Epithelial cell of prostate (primary cell): Measurements from ENCODE around the gene ZNF618.

Source experiments
- DNase-seq: peaks from one replicate; pipeline ENCODE4 v3.0.0-alpha.2; 2011; ENCODE audit warnings: low read depth, low spot score
- H3K27ac ChIP-seq: fragments of 450-650 bp; 2 replicates; pipeline ENCODE4 v1.5.1; 2017; ENCODE audit warnings: mild to moderate bottlenecking

ZNF618 gene

DNA sequence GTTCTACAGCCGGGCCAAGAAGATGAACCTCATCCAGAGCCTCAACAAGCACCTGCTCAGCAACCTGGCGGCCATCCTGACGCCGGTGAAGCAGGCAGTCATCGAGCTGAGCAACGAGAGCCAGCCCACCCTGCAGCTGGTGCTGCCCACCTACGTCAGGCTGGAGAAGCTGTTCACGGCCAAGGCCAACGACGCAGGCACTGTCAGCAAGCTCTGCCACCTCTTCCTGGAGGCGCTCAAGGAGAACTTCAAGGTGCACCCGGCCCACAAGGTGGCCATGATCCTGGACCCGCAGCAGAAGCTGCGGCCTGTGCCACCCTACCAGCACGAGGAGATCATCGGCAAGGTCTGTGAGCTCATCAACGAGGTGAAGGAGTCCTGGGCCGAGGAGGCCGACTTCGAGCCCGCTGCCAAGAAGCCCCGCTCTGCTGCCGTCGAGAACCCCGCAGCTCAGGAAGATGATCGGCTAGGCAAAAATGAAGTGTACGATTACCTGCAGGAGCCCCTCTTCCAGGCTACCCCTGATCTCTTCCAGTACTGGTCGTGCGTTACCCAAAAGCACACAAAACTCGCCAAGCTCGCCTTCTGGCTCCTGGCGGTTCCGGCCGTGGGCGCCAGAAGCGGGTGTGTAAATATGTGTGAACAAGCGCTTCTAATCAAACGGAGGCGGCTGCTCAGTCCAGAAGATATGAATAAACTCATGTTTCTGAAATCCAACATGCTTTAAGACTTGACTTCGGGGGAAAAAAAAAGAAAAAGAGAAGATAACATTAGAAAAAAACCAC is 173.5 kb downstream of the ZNF618 start:
- no peak for DNase-seq
- no peak overlapping the region for H3K27ac ChIP-seq

DNA sequence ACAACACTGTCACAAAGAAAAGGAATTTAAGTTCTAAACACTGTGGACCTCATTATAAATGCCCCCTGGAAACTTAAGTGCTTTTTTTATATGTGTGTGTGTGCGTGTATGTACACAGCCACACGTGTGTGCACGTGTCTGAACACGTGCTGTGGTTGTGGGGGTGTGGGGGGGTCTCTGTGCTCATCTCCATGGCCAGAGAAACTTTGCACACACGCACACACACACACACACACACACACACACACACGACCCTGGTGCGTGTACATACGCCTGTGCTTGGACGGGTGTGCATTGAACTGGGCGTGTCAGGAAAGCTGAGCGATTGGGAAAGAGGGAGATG is 174.1 kb downstream of the ZNF618 start:
- H3K27ac ChIP-seq = no peak overlapping the region
- no peak for DNase-seq

DNA sequence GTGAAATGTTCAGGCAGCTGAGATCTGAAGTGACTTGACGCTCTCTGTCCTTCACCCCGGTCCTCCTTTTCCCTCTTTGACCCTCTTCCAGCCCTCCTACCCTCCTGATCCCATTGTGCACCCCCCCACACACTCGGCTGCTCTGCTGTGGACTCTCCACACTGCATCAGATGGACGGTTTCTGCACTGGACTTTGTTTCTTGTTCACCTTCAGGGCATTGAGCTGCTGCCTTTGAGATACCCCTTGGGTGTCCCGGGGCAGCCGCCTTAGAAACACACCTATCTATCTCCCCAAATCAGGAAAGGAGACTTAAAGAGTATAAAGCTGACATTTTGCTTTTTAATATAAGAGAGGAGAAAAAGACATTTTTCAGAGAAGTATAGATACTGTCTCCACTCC is 174.5 kb downstream of the ZNF618 start:
- no peak for DNase-seq
- no peak overlapping the region for H3K27ac ChIP-seq

DNA sequence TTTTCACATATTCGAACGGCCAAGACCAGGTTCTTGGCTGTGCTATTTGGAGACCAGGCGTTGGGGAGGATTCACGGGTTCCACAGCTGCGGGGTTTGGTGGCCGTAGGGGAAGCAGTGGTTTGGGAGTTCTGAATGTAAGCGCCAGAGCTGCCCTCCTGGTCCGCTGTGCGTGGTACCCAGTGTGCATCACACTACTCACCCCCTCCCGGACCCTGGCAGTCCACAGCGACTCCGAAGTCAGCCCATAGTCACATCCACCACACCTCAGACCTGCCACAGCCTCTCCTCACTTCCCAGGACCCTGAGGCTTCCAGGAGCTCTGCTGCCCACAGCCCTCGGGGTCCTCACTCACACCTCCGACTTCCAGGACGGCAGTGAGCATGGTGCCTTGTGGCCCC is 175.2 kb downstream of the ZNF618 start:
- H3K27ac ChIP-seq = no peak overlapping the region
- no peak for DNase-seq

DNA sequence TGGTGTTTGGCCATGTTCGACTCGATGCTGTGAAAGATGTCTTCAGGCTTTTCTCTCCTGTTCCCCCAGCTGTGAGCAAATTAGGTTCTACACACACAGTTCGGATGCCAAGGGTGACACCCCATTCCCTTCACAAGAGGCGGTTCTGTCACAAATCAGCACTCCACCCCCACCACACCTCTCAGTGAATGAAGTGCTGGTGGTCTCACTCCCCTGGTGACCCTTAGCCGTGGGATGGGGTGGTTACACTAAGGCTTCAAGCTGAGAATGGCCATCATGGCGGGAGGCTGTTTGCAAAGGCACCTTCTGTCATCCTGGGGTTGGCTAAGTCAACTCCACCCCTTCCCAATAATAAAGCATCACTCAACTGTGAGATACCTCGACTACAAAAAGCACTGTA is 175.6 kb downstream of the ZNF618 start:
- DNase-seq = no peak

DNA sequence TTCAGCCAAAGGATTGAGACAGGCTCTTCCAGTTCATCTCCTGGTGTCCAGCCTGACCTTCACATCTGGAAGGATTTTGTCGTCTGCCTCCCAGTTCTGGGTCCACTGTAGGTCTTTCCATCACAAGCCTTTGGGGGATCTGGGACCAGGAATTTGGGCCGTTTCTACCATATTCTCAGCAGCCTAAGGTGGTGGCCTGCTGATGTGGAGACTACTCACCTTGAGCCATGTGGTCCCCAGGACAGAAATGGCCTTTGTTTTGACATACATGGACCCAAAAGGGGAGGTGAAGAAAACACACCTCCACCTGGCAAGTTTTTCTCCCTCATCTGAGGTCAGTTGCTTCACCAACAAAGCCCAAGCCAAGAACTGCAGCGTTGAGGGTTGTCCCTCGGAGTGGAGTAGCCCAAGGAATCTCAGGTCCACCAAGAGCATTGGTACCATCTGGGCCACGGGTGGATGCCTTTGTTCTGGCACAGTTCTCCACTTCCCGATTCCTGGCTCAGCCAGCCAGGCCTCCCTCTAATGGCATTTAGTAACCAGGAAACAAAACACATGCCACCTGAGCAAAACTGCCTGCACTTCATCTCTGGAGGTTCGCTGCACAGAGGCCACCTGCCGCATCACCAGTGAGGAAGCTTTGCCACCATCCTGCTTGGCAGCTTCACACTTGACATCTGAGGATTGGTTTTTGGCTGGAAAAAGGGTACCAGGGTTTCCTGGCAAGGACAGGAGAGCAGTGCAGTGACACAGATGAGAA is 177.3 kb downstream of the ZNF618 start:
- no peak for DNase-seq
- H3K27ac ChIP-seq = no peak overlapping the region

More for the DNA sequence above, 175.6 kb downstream of the ZNF618 start:
- H3K27ac ChIP-seq = no peak overlapping the region

DNA sequence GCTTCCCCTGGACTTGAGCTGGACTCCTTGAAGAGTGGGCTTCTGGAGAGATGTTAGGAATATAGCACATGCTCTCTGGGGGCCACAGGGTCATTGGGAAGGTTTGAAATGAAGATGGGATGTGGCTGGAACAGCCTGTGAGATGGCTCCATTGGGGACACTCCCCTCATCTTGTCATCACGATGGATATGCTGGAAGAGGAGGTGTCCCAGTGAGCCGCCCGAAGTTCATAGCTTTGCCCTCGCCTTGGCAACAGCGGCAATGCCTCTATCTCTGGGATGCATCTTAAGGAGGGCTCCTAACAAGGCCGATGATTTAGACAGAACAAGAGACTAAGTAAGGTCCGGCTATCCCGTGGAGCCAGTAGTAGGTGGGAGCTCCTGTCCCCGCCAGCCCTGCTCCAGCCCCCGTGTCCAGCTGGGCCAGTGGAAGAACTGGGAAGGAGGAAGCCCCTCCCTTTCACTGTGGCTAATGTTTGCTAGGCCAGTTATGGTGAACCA is 178.1 kb downstream of the ZNF618 start:
- H3K27ac ChIP-seq = no peak overlapping the region
- DNase-seq = no peak

DNA sequence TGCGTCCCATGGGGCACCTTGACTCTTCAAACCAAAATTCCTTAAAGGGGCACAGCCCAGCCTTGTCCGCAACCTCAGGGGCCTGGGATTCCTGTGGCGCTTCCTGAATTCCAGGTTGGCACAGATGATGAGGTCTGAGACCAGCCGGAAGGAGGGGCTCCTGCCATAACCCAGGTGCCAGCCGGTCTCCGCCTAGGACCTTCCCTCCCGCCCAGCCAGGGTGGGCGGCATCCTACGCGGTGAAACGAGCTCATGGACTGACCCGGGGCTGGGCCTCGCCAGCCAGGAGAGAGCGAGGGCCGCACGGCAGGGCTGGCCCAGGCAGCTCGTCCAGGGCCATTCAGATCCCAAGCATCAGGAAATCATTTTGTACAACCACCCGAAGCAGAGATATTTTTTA is 179.0 kb downstream of the ZNF618 start:
- DNase-seq = no peak
- H3K27ac ChIP-seq = no peak overlapping the region

DNA sequence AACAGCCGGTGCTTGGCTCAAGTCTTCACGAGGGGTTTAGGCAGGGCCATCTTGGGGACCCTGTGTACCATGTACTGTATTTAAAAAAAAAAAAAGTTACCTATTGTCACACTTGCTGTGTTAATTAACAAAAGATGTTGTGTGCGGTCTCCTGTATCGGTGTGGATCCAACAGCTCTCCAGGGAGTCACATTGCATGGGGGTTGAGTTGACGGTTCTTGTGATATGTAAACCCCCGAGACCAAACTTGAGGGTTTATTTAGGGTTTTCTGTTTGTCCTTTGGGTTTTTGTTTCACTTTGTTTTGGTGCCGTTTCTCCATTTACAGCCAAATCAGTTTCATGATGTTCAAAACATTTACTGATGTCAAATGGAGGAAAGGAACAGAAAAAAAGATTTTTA is 179.8 kb downstream of the ZNF618 start:
- no peak for DNase-seq
- no peak overlapping the region for H3K27ac ChIP-seq

DNA sequence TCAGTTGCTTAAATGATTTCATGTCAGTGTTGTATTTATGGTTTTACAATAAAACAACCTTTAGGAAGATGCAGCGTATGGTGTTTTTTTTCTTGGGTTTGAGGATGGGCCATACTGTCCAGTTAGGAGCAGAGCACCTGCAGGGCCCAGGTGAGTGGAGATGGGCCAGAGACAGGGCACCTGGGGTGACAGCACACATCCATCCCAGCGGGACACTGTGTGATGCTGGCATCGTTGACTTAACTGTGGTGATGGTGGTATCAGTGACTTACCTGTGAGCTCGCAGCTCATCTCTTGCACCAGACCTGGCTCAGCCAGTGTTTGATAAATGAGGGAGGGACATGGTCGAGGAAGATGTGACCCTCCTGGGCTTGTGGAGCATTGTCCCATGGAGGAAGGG is 180.4 kb downstream of the ZNF618 start:
- no peak overlapping the region for H3K27ac ChIP-seq
- no peak for DNase-seq

DNA sequence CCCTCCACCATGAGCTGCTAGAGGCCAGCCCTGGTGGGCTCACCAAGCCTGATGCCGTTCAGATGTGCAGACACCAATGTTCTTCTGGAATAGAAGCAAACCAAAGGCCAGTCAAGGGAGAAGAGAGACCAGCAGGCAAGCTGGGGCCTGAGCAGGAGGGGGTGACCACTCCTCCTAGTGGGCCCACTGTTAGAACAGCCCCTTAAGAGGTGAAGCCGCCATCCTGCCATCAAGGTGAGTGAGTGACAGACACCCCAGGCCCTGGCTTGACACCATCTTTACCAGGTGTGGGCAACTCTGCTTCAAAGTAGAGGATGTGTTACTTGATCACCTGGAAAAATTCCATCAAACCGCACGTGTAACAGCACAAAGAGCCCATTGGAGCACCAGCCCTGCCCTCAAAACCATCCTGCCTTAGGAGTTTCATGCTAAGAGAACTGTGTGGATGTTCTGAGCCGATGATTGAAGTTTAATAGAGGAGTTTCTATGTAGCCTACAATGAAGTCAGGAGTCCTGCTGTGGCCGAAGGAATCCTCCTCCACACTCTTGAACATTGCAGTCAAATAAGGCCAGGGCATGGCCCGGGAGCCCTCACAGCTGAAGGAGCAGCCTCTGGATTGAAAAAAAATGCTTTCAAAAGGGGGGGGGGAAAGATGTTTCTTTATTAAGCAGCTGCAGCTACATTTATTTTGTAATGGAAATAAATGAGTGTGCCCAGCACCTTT is 181.2 kb downstream of the ZNF618 start:
- H3K27ac ChIP-seq = no peak overlapping the region
- DNase-seq = no peak

DNA sequence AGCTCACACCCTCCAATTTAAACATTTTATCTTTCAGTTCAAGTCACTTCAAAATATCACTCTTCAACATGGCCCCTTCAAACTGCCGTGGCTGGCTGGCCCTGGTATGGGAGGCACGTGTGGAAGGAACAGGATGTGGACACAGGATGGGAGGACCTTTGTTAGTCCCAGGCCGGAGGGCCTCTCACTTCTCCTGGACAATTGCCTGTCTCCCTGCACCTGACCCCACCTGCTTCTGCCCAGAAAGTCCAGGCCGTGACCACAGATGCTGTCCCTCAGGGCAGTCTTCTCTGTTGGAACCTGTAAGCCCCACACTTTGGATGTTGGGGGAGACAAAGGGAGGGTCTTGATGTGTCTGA is 182.6 kb downstream of the ZNF618 start:
- no peak for DNase-seq
- H3K27ac ChIP-seq = no peak overlapping the region

DNA sequence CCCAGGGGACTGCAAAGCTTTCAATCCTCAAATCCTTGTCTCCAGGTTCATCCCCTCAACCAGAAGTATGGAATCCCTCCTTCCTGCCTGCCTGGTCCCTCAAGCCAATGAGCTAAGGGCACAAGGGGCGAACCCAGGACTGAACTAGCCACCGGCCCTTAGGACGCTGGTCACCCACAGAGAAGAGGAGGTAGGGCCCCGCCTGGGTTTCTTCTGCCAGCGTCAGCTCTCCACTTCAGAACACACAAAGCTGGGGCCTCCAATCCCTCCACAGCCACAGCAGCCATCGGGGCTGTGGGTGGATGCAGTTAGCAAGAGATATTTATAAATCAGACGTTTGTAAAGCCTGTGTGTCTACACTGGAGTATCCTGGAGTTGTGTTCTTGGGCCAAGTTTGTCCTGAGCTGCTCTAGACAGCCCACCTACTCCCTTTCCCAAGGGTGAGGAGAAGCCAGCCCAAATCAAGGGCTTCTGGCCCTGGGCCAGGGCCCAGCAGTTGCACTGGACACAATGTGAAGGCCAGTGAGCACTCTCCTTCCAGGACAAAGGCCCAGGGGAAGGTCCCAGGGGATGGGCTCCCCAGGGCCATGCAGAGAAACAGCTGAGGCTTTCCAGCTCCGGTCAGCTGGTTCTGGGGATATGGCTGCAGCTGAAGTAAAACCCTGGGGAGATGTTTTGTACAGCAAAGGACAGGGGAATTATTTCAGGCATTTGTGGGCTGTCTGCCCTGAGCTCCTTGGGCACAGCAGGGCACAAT is 183.1 kb downstream of the ZNF618 start:
- no peak for DNase-seq
- H3K27ac ChIP-seq = no peak overlapping the region

DNA sequence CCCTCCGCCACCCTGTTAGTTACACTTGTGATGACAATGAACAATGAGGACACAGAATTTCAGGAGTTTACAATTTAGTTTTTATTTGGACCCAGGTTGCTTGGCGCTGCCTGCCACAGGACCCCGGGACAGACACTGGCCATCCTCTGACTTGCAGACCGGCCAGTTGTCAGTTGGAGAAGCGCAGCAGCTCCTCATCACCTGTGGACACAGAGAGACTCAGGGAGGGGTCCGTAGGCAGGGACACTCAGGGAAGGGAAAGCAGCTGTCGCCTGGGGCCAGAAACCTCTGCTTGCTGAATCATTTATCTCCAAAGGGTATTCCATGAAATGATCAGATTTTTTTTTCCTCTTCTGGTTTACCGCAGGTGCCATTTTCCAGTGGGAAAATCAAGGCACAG is 184.0 kb downstream of the ZNF618 start:
- DNase-seq = no peak
- no peak overlapping the region for H3K27ac ChIP-seq

DNA sequence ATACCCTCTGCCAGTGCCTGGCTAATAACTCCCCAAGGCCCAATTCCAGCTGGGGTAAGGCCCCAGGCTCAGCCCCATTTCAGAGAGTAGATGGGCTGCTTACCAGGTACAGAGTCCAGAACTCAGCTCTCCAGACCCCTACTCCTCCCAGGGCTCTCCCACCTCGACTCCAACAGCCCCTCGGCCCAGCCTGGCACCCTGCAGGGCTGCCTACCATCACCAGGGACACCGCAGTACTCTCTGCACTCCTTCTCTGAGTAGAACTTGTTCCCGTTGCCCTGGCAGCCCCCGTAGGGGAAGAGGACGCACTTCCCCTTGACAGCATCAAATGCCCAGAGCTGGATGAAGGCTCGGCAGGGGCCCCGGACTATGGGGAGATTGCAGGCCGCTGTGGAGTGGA is 184.6 kb downstream of the ZNF618 start:
- DNase-seq = no peak
- H3K27ac ChIP-seq = no peak overlapping the region

DNA sequence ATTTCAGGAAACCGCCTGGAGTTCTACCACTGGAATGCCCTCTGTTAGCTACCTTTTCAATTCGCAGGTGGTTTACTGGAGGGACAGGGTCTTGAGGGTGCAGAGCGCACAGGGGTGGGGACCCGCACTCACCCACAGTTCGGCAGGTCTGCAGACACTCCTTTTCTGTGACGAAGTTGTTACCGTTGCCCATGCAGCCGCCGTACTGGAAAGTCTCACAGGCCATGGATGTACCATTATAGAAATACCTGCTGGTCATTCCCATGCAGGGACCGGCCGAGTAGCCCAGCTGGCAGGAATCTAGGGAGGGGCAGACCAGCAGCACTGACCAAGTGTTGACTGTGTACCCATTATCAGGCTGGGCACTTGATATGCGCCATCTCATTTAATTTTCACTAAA is 185.2 kb downstream of the ZNF618 start:
- DNase-seq = no peak
- H3K27ac ChIP-seq = no peak overlapping the region

DNA sequence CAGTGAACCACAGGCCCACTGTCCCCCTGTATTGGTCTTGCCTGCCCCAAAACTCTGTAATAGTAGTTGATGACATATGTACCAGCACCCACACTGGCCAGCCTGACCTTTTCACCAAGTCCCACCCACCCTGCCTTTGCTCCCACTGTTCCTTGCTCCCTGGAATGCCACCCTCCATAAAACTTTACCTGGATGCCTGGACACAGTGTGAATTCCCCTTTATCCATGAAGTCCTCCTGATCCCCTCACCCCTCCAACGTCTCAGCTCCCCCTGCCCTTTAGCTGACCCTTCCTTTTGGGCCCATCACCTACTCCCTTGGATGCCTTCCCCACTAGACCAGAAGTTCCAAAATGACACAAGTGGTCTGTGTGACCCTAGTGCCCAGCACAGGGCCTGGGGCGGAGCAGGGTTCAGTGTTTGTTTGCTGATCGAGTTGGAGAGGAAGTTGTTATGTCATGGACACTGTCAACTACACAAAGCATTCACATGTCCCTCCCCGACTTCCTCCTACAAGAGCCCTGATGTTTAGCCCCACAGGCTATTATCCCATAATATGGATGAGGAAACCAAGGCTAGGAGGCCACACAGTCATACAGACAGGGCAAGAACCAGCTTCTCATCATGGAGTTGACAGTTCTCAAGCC is 185.8 kb downstream of the ZNF618 start:
- no peak overlapping the region for H3K27ac ChIP-seq
- DNase-seq = no peak

DNA sequence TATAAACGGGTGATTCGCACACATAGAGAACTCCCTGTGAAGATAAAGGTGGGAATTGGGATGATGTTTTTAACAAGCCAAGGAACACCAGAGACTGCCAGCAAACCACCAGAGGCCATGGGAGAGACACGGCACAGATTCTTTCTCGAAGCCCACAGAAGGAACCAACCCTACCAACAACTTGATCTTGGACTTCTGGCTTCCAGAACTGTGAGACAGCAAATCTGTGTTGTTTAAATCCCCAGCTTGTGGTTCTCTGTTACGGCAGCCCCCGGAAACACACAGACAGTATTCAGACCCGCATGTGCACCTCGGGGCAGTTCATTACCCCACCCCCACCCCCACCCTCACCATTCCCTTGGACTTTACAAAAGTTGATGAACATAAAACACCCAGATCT is 189.2 kb downstream of the ZNF618 start:
- no peak overlapping the region for H3K27ac ChIP-seq
- DNase-seq = no peak

DNA sequence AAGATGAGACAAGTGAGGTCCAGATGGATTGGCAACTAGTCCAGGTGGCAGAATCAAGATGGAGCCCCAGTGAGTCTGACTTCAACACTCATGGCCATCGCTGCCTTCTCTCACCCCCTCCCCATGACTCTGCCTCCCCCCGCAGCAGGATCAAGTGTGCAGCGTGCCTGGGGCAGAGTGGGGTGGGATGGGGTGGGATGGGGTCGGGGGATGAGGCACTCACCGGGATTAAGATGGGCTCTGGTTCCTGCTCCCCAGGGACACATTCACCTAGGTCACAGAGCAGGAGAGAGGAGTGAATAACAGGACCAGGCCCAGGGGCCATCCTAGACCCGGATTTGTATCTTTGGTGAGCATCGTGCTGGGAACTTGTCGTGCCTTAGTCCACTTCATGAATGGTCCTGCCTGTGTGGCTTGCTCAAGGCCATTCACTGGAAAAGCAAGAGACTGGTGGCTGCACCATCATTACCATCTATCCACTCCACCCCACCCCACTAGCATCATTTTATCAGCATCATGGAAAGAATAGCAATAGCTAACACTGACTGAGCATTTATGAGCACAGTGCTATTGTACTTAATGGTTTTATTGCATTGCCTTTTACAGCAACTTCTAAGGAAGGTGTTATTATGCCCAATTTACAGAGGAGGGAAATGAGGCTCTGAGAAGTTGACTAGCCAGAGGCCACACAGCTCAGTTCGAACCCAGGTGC is 193.5 kb downstream of the ZNF618 start:
- no peak overlapping the region for H3K27ac ChIP-seq
- no peak for DNase-seq
